ENCODE measurements around the gene NT5DC3. TPM values are rescaled to one million over a fixed set of nuclear protein-coding genes. Genes with fewer than 3 reads are reported as not detected.

The NT5DC3 gene
- total and polyA plus RNA-seq, 9 of the 15 experiments (the other 6 are each of a cell fraction or from before 2014, with no cell fraction given), result 6.3 to 33.5 (median 24.5) TPM

- Histone ChIP-seq H3K4me1 (replicated peaks in 1 of 2; ENCODE audit: control insufficient read depth in 2 of 2, insufficient read depth in 2 of 2, low read length in 2 of 2) (peaks cover 0 to 5% of the 10 kb centered on the region in 2 experiments; a peak in 1 of 5 replicates), H3K36me3 (ENCODE audit: control insufficient read depth, insufficient read depth, low read length) (peaks cover 74% of the 10 kb centered on the region; the same call in 2 of the 3 replicates), H3K27ac (ENCODE audit: extremely low read depth, low read depth, low read length) (no peak overlapping the region), H3K27me3 (ENCODE audit: control insufficient read depth in 2 of 2, insufficient read depth in 2 of 2, low read length in 2 of 2) (no peaks in the 10 kb centered on the region), H3K79me2 (ENCODE audit: control insufficient read depth, insufficient read depth, low read length) (no peaks in the 10 kb centered on the region), H3K4me3 (no peak overlapping the region), H2AFZ (ENCODE audit: low read depth, low read length) (no peak overlapping the region), H3K9me1 (ENCODE audit: control insufficient read depth, insufficient read depth, low read length) (peaks cover 4% of the 10 kb centered on the region), H4K20me1 (replicated peaks; ENCODE audit: control insufficient read depth, insufficient read depth, low read length) (no peaks in the 10 kb centered on the region), H3K4me2 (ENCODE audit: insufficient read depth, low read length) (no peak overlapping the region), H3K9ac (ENCODE audit: insufficient read depth in 1 of 2, low read depth in 2 of 2, low read length in 2 of 2) (no peak overlapping the region), H3K9me3 (replicated peaks; ENCODE audit: control insufficient read depth, insufficient read depth, low read depth, low read length) (no peaks in the 10 kb centered on the region)
- ChIA-PET CTCF (ENCODE audit: low intra/inter-chr PET ratio) (interaction anchor here (0.6 to 2.1 kb wide), 3 partner anchors 12 to 107 kb away, joined by 3 to 33 read pairs (median 6); no protein-coding TSS in a partner anchor), POLR2A (interaction anchor here (1.4 to 2.2 kb wide), 2 partner anchors 97 to 159 kb away, joined by 4 to 7 read pairs; partner anchors contain the start of gene HSP90B1)
- BruUV-seq (replicated peaks), result no TSS peak
- in situ Hi-C loops (cut with MboI), result no loop called here
- ATAC-seq, result peak; percentile 94
- intact Hi-C loops (cut with micrococcal nuclease), result loop anchor here (1.0 to 5.0 kb wide), 2 partner anchors 99 to 336 kb away; no protein-coding TSS in a partner anchor
- WGBS (ENCODE audit: insufficient coverage, low coverage, missing lambda C conversion rate), result 58% methylated on average over 2 of the region's 3 CpGs
- peak; percentile 75 for FAIRE-seq
- peak; percentile 32 to 51 (median 44) for DNase-seq (ENCODE audit: extremely low read depth in 1 of 4, low spot score in 3 of 4)
- peak; percentile 67 to 81 for TF ChIP-seq RAD21 (CRISPR knock-in tag; conservative IDR thresholded peaks at IDR 0.05 in 1 of 2, IDR thresholded peaks at IDR 0.05 in 1 of 2)
- TF ChIP-seq ZNF277 (CRISPR knock-in tag; IDR thresholded peaks at IDR 0.05; ENCODE audit: borderline replicate concordance), result no peak
- peak; percentile 40; the same call in 1 of the 2 replicates for TF ChIP-seq SMC3 (conservative IDR thresholded peaks at IDR 0.05; ENCODE audit: insufficient read depth, low read depth, low read length)
- TF ChIP-seq VEZF1 (CRISPR knock-in tag; IDR thresholded peaks at IDR 0.05), result no peak
- no peak for TF ChIP-seq ZNF408 (CRISPR knock-in tag; IDR thresholded peaks at IDR 0.05; ENCODE audit: low read depth)
- TF ChIP-seq RBM39 (optimal IDR thresholded peaks at IDR 0.05; ENCODE audit: low read depth, low read length), result no peak
- 0 out of 2 replicates have a peak, but pooled peaks have one; percentile 14 for TF ChIP-seq MAFK (IDR thresholded peaks at IDR 0.05; ENCODE audit: low read length)
- TF ChIP-seq ETV1 (tag; conservative IDR thresholded peaks at IDR 0.05; ENCODE audit: low read depth), result no peak
- no peak for TF ChIP-seq NFIX (CRISPR knock-in tag; IDR thresholded peaks at IDR 0.05; ENCODE audit: low read depth)
- peak; percentile 87 for TF ChIP-seq ARID2 (IDR thresholded peaks at IDR 0.05)
Measured at GRCh38 chr12:103771466-103771865, 69.6 kb downstream of the NT5DC3 start.
